GM23338 (cell line): ENCODE measurements around the gene DEFB110. TPM values are rescaled to one million over a fixed set of nuclear protein-coding genes. Genes with fewer than 3 reads are reported as not detected.

ENCODE experiments used
- ATAC-seq: fragments of 200-7000 bp; cut with Tn5 transposase; 3 replicates; pipeline ENCODE4 v1.9.1; 2020
- DNase-seq: peaks from one replicate; pipeline ENCODE4 v3.0.0-alpha.2; 2015; ENCODE audit warnings: low spot score
- H2AFZ ChIP-seq: fragments of 200-600 bp; sonication (generic); 2 replicates; pipeline ENCODE4 v1.8.0; 2016; ENCODE audit warnings: antibody characterized with exemption, mild to moderate bottlenecking, moderate library complexity
- H3F3A ChIP-seq: fragments of 200-600 bp; sonication (generic); replicated peaks from 2 replicates; pipeline ENCODE4 v1.8.0; 2017; ENCODE audit warnings: antibody characterized with exemption, mixed run types, low read depth
- H3K27ac ChIP-seq: fragments of 200-600 bp; sonication (generic); 2 replicates; pipeline ENCODE4 v1.6.1; 2016; ENCODE audit warnings: low read depth
- H3K27me3 ChIP-seq: fragments of 200-600 bp; sonication (generic); 2 replicates; pipeline ENCODE4 v1.8.0; 2016; ENCODE audit warnings: mild to moderate bottlenecking, mixed run types, moderate library complexity; ENCODE audit not compliant: insufficient read depth
- H3K36me3 ChIP-seq: fragments of 200-600 bp; sonication (generic); 2 replicates; pipeline ENCODE4 v1.8.0; 2016; ENCODE audit warnings: mild to moderate bottlenecking; ENCODE audit not compliant: insufficient read depth
- H3K4me1 ChIP-seq: fragments of 200-600 bp; sonication (generic); 2 replicates; pipeline ENCODE4 v1.8.0; 2016; ENCODE audit warnings: mild to moderate bottlenecking, moderate library complexity; ENCODE audit not compliant: insufficient read depth
- H3K4me2 ChIP-seq: fragments of 200-600 bp; sonication (generic); 2 replicates; pipeline ENCODE4 v1.7.1; 2017; ENCODE audit warnings: mixed run types
- H3K4me3 ChIP-seq: fragments of 200-600 bp; sonication (generic); 2 replicates; pipeline ENCODE4 v1.6.1; 2016; ENCODE audit warnings: mixed run types
- H3K79me2 ChIP-seq: fragments of 200-600 bp; sonication (generic); replicated peaks from 2 replicates; pipeline ENCODE4 v1.8.0; 2017; ENCODE audit warnings: mild to moderate bottlenecking; ENCODE audit not compliant: insufficient read depth
- H3K9me2 ChIP-seq: fragments of 200-600 bp; sonication (generic); 2 replicates; pipeline ENCODE4 v1.8.0; 2017; ENCODE audit not compliant: insufficient read depth
- H4K20me1 ChIP-seq: fragments of 200-600 bp; sonication (generic); replicated peaks from 2 replicates; pipeline ENCODE4 v1.8.0; 2017; ENCODE audit warnings: mild to moderate bottlenecking; ENCODE audit not compliant: insufficient read depth
- H3K27ac Mint-ChIP-seq: 2 replicates; pipeline ENCODE4 v1.8.0; 2020; ENCODE audit warnings: inconsistent platforms, mild to moderate bottlenecking, moderate library complexity, mixed read lengths
- H3K27me3 Mint-ChIP-seq: 3 replicates; pipeline ENCODE4 v1.8.0; 2022; ENCODE audit warnings: low read depth, mild to moderate bottlenecking, moderate library complexity, mixed read lengths, inconsistent platforms; ENCODE audit not compliant: insufficient read depth, poor library complexity
- H3K36me3 Mint-ChIP-seq: 3 replicates; pipeline ENCODE4 v1.8.0; 2021; ENCODE audit warnings: low read depth, mild to moderate bottlenecking, inconsistent platforms, moderate library complexity, mixed read lengths
- H3K4me1 Mint-ChIP-seq: 3 replicates; pipeline ENCODE4 v1.8.0; 2020; ENCODE audit warnings: mild to moderate bottlenecking, inconsistent platforms, mixed read lengths
- H3K4me3 Mint-ChIP-seq: 3 replicates; pipeline ENCODE4 v1.8.0; 2021; ENCODE audit warnings: moderate library complexity, mild to moderate bottlenecking, inconsistent platforms, mixed read lengths
- H3K9me3 Mint-ChIP-seq: 3 replicates; pipeline ENCODE4 v1.8.0; 2020; ENCODE audit warnings: moderate library complexity, mild to moderate bottlenecking, inconsistent platforms, mixed read lengths
- CREB1 ChIP-seq: fragments of 250-450 bp; sonication (Bioruptor Pico); IDR thresholded peaks from 2 replicates; pipeline ENCODE4 v1.5.0; 2020; ENCODE audit warnings: low read depth, mild to moderate bottlenecking, moderate library complexity
- CTCF ChIP-seq, 2 experiments: fragments of 200-600 bp in 1 of 2; sonication (generic) in 1 of 2; conservative IDR thresholded peaks; 2 replicates each; pipeline versions ENCODE4 v1.5.1 to v1.6.1; 2016 to 2017; ENCODE audit warnings: antibody characterized with exemption in 2 of 2, low read depth in 2 of 2, mild to moderate bottlenecking in 2 of 2, moderate library complexity in 1 of 2
- EZH2 ChIP-seq: fragments of 200-600 bp; sonication (generic); IDR thresholded peaks from one replicate; pipeline ENCODE4 v1.8.0; 2017; ENCODE audit warnings: antibody characterized with exemption, mild to moderate bottlenecking, low read depth; ENCODE audit not compliant: unreplicated experiment
- EZH2phosphoT487 ChIP-seq: fragments of 200-600 bp; sonication (generic); IDR thresholded peaks from one replicate; pipeline ENCODE4 v1.8.1; 2018; ENCODE audit warnings: antibody characterized with exemption; ENCODE audit not compliant: unreplicated experiment
- POLR2AphosphoS5 ChIP-seq: IDR thresholded peaks from 2 replicates; pipeline ENCODE4 v1.6.1; 2016; ENCODE audit warnings: antibody characterized with exemption, low read depth
- STAT1 ChIP-seq: IDR thresholded peaks from one replicate; pipeline ENCODE4 v1.6.1; 2016; ENCODE audit warnings: antibody characterized with exemption; ENCODE audit not compliant: unreplicated experiment
- ZNF114 ChIP-seq: fragments of 250-450 bp; sonication (Bioruptor Pico); IDR thresholded peaks from 2 replicates; pipeline ENCODE4 v1.5.0; 2020; ENCODE audit warnings: mild to moderate bottlenecking, moderate library complexity
- ZNF331 ChIP-seq: fragments of 250-450 bp; sonication (Bioruptor Pico); IDR thresholded peaks from 2 replicates; pipeline ENCODE4 v1.5.0; 2020; ENCODE audit warnings: low read depth, mild to moderate bottlenecking, moderate library complexity
- ZNF462 ChIP-seq: fragments of 250-450 bp; sonication (Bioruptor Pico); IDR thresholded peaks from 2 replicates; pipeline ENCODE4 v1.5.0; 2020; ENCODE audit warnings: mild to moderate bottlenecking, moderate library complexity
- polyA plus RNA-seq: library from polyadenylated mRNA; unstranded; fragments of >200 nt; fragmentation: Nextera tagmentation; extraction: Ambion mirVana; gene quantifications from 2 replicates; pipeline ENCODE4 v1.2.1, GENCODE V29; 2016
- total RNA-seq: library from RNA; depleted of rRNA; stranded (reverse); fragments of >200 nt; shearing (Covaris generic); gene quantifications from 2 replicates; pipeline ENCODE4 v1.2.3, GENCODE V29; 2014
- TF ChIP-seq, protein P1 (sequence below): IDR thresholded peaks from 2 replicates; pipeline ENCODE4 v1.6.1; 2016; ENCODE audit warnings: antibody characterized with exemption

Gene DEFB110
- total and polyA plus RNA-seq, 2 experiments from 2014 or later: not detected

- TF ChIP-seq ZNF462 (CRISPR knock-in tag): no peak
- TF ChIP-seq STAT1: no peak
- TF ChIP-seq POLR2AphosphoS5: no peak
- no peak for TF ChIP-seq CTCF (conservative IDR thresholded peaks at IDR 0.05; ENCODE audit: low read depth in 2 of 2)
- no peak for TF ChIP-seq ZNF331 (CRISPR knock-in tag)
Measured at GRCh38 chr6:49987749-49988148, 34.0 kb downstream of the DEFB110 start (continued).

DNA sequence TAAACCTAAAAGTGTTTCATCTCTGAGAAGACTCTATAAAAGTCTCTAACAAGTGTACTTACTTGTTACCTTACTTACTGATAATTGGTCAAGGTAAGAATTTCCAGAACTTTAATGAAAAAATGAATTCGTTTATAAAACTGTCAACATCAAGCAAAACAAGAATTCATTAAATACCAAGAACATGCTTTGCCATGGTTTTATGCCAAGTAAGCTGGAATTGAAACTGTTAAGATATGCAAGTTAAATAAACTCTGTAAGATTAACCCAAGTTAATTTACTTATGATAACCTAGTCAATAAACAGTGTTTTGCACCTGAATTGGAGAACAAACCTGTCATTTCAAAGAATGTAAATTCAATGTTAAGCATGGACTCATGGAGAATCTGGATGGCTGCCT lies 35.2 kb downstream of the DEFB110 start:
- no peak overlapping the region for H3K27ac ChIP-seq
- no peaks in the 10 kb centered on the region for H3K79me2 ChIP-seq
- Mint-ChIP-seq H3K36me3 (no peaks in the 10 kb centered on the region), H3K27ac (no peak overlapping the region), H3K27me3 (no peaks in the 10 kb centered on the region), H3K9me3 (peaks cover 2% of the 10 kb centered on the region; the same call in 1 of the 3 replicates), H3K4me1 (peaks cover 5% of the 10 kb centered on the region; the same call in 1 of the 3 replicates), H3K4me3 (no peak overlapping the region)
- no peaks in the 10 kb centered on the region for H4K20me1 ChIP-seq
- TF ChIP-seq EZH2phosphoT487: no peak
- TF ChIP-seq CREB1 (CRISPR knock-in tag): no peak
- no peak for TF ChIP-seq CTCF (conservative IDR thresholded peaks at IDR 0.05; ENCODE audit: low read depth in 2 of 2)
- no peak for TF ChIP-seq POLR2AphosphoS5
- TF ChIP-seq EZH2: no peak
- TF ChIP-seq, protein P1, sequence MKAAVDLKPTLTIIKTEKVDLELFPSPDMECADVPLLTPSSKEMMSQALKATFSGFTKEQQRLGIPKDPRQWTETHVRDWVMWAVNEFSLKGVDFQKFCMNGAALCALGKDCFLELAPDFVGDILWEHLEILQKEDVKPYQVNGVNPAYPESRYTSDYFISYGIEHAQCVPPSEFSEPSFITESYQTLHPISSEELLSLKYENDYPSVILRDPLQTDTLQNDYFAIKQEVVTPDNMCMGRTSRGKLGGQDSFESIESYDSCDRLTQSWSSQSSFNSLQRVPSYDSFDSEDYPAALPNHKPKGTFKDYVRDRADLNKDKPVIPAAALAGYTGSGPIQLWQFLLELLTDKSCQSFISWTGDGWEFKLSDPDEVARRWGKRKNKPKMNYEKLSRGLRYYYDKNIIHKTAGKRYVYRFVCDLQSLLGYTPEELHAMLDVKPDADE: no peak
- no peak for TF ChIP-seq ZNF114 (CRISPR knock-in tag)
- no peak for TF ChIP-seq ZNF331 (CRISPR knock-in tag)
- no peak overlapping the region for H3K4me2 ChIP-seq
- ATAC-seq (no peak), DNase-seq (no peak)
- H3K9me2 ChIP-seq: 0 out of 2 replicates have a peak, but pooled peaks cover 5% of the 10 kb centered on the region
- H3K27me3 ChIP-seq: no peaks in the 10 kb centered on the region
- no peak overlapping the region for H3K4me3 ChIP-seq
- H3K36me3 ChIP-seq: no peaks in the 10 kb centered on the region
- H3K4me1 ChIP-seq: peaks cover 3% of the 10 kb centered on the region; the same call in 1 of the 2 replicates
- H3F3A ChIP-seq: no peaks in the 10 kb centered on the region
- no peak overlapping the region for H2AFZ ChIP-seq
